PFSK-1 (cell line): ENCODE data around the gene OAS1.

Experiments used
- FOXP2 ChIP-seq: optimal IDR thresholded peaks from 2 replicates; pipeline ENCODE3; 2011; ENCODE audit warnings: borderline replicate concordance, control low read depth, inconsistent platforms; ENCODE audit not compliant: insufficient read depth; ENCODE audit errors: extremely low read length, extremely low read depth
- POLR2AphosphoS5 ChIP-seq: IDR thresholded peaks from 2 replicates; pipeline ENCODE4 v1.6.1; 2012; ENCODE audit warnings: low read depth, mild to moderate bottlenecking, control low read depth, low read length, moderate library complexity
- REST ChIP-seq, 2 experiments: IDR thresholded peaks; 2 replicates each; pipeline versions ENCODE4 v1.6.1 to v1.8.0; 2011 to 2012; ENCODE audit warnings: low read depth in 2 of 2, low read length in 2 of 2, control low read depth in 1 of 2, inconsistent platforms in 1 of 2, mild to moderate bottlenecking in 1 of 2, moderate library complexity in 1 of 2; ENCODE audit not compliant: insufficient read depth in 1 of 2
- SIN3A ChIP-seq: IDR thresholded peaks from 2 replicates; pipeline ENCODE4 v1.6.1; 2012; ENCODE audit warnings: mild to moderate bottlenecking, low read length, moderate library complexity, borderline replicate concordance; ENCODE audit not compliant: insufficient read depth
- TAF1 ChIP-seq: IDR thresholded peaks from 2 replicates; pipeline ENCODE4 v1.6.1; 2012; ENCODE audit warnings: low read length, control low read depth, borderline replicate concordance; ENCODE audit not compliant: insufficient read depth

- TF ChIP-seq POLR2AphosphoS5: no peak
- TF ChIP-seq TAF1: no peak
- TF ChIP-seq REST (IDR thresholded peaks at IDR 0.05; ENCODE audit: insufficient read depth in 1 of 2, low read depth in 2 of 2, low read length in 2 of 2): no peak
- no peak for TF ChIP-seq FOXP2
- TF ChIP-seq SIN3A: no peak
Measured at GRCh38 chr12:112944024-112944690, 37.4 kb downstream of the OAS1 start.
